ENCODE results near the gene TFEC. TPM values are rescaled to one million over a fixed set of nuclear protein-coding genes. Genes with fewer than 3 reads are reported as not detected.

TFEC gene
- total RNA-seq, 1 experiment from 2014 or later = 0.12 TPM

GRCh38 chr7:115987486-115987885 is 43.1 kb downstream of the TFEC start:
- Histone ChIP-seq H4K20me1 (ENCODE audit: insufficient read depth) (no peaks in the 10 kb centered on the region), H3K4me3 (replicated peaks in 1 of 2; ENCODE audit: low read depth in 1 of 2, low read length in 2 of 2) (no peak overlapping the region), H3K4me1 (ENCODE audit: control insufficient read depth in 1 of 2, insufficient read depth in 2 of 2, low read length in 2 of 2) (no peaks in the 10 kb centered on the region), H3K27ac (ENCODE audit: low read depth, low read length) (no peak overlapping the region), H3K9me3 (ENCODE audit: control insufficient read depth in 1 of 2, insufficient read depth in 1 of 2, low read depth in 1 of 2, low read length in 2 of 2) (no peaks in the 10 kb centered on the region), H3K36me3 (ENCODE audit: control insufficient read depth in 1 of 2, insufficient read depth in 2 of 2, low read length in 2 of 2) (no peaks in the 10 kb centered on the region), H3K79me2 (ENCODE audit: insufficient read depth, low read length) (no peaks in the 10 kb centered on the region), H2AFZ (ENCODE audit: low read depth, low read length, poor library complexity, severe bottlenecking) (no peak overlapping the region), H3K9me2 (ENCODE audit: insufficient read depth) (no peaks in the 10 kb centered on the region), H3K4me2 (ENCODE audit: low read length) (no peak overlapping the region), H3K27me3 (ENCODE audit: insufficient read depth, low read length) (no peaks in the 10 kb centered on the region), H3K9ac (ENCODE audit: low read length) (no peak overlapping the region)
- no TSS peak for BruUV-seq (replicated peaks)
- TF ChIP-seq JUND (IDR thresholded peaks at IDR 0.05) = no peak
- no peak for TF ChIP-seq EGR1 (IDR thresholded peaks at IDR 0.05; ENCODE audit: low read depth)
- TF ChIP-seq FOSL1 (IDR thresholded peaks at IDR 0.05; ENCODE audit: low read depth) = no peak
- no peak for TF ChIP-seq ATF3 (IDR thresholded peaks at IDR 0.05)
- TF ChIP-seq YY1 (IDR thresholded peaks at IDR 0.05; ENCODE audit: extremely low read depth, insufficient replicate concordance, low read depth, low read length) = no peak
- no peak for TF ChIP-seq ZNF274 (IDR thresholded peaks at IDR 0.05; ENCODE audit: low read depth, low read length)
- no peak for TF ChIP-seq CTCF (IDR thresholded peaks at IDR 0.05 in 2 of 3, conservative IDR thresholded peaks at IDR 0.05 in 1 of 3; ENCODE audit: borderline replicate concordance in 1 of 3, insufficient read depth in 1 of 3, low read depth in 2 of 3, low read length in 2 of 3)
- TF ChIP-seq POLR2AphosphoS5 (IDR thresholded peaks at IDR 0.05; ENCODE audit: low read depth, low read length) = no peak
- TF ChIP-seq SP1 (IDR thresholded peaks at IDR 0.05; ENCODE audit: low read depth) = no peak
- TF ChIP-seq SIN3A (IDR thresholded peaks at IDR 0.05; ENCODE audit: low read depth) = no peak
- TF ChIP-seq ZFX (IDR thresholded peaks at IDR 0.05) = no peak
- no peak for TF ChIP-seq ZBTB33 (IDR thresholded peaks at IDR 0.05; ENCODE audit: extremely low read depth, insufficient replicate concordance, low read length)
- TF ChIP-seq TCF7L2 (IDR thresholded peaks at IDR 0.05; ENCODE audit: borderline replicate concordance, extremely low read depth, insufficient read depth, insufficient read length) = no peak
- no peak for TF ChIP-seq REST (IDR thresholded peaks at IDR 0.05; ENCODE audit: low read depth)
- TF ChIP-seq CBX3 (IDR thresholded peaks at IDR 0.05; ENCODE audit: low read depth) = no peak
- TF ChIP-seq EZH2phosphoT487 (IDR thresholded peaks at IDR 0.05; ENCODE audit: borderline replicate concordance) = no peak
- TF ChIP-seq RAD21 (IDR thresholded peaks at IDR 0.05; ENCODE audit: low read depth) = no peak
- intact Hi-C loops (cut with micrococcal nuclease) = no loop called here
- DNase-seq (ENCODE audit: low read depth, low spot score) (no peak), ATAC-seq (no peak)
- POLR2A ChIA-PET = no interaction called here
- RAD21 ChIA-PET (ENCODE audit: low non-redundant PET in 1 of 2, low total read pairs in 2 of 2, uncharacterized antibody in 2 of 2, unreplicated experiment in 2 of 2) = no interaction called here
- CTCF ChIA-PET = no interaction called here

Measured in HCT116 (cell line).